Lung (tissue), 12 donors: ENCODE measurements around the gene DNAJC4. TPM values are rescaled to one million over a fixed set of nuclear protein-coding genes. Genes with fewer than 3 reads are reported as not detected.
A peak's percentile ranks its signal among the peaks of the same experiment; 100 is the strongest.

Experiments used
- ATAC-seq: fragments of 200-7000 bp; cut with Tn5 transposase; one replicate; pipeline ENCODE4 v1.9.1; 2020; ENCODE audit warnings: moderate number of reproducible peaks; ENCODE audit not compliant: insufficient read depth, low FRiP score
- DNase-seq, 3 donors: peaks; one replicate each; pipeline ENCODE4 v3.0.0-alpha.2; 2013 to 2017
- H3K27ac ChIP-seq, 2 donors: one replicate each; pipeline ENCODE4 v1.5.1; 2013; ENCODE audit warnings: mild to moderate bottlenecking in 2 of 2, moderate library complexity in 2 of 2, control low read depth in 1 of 2, inconsistent platforms in 1 of 2, low read depth in 1 of 2, low read length in 1 of 2
- H3K27me3 ChIP-seq, 3 donors: one replicate each; pipeline ENCODE4 v1.5.1; 2013; ENCODE audit warnings: low read length in 2 of 3; ENCODE audit not compliant: control insufficient read depth in 3 of 3, insufficient read depth in 3 of 3
- H3K36me3 ChIP-seq, 4 donors: one replicate each; pipeline ENCODE4 v1.5.1; 2013; ENCODE audit warnings: low read length in 4 of 4, mild to moderate bottlenecking in 1 of 4, moderate library complexity in 1 of 4; ENCODE audit not compliant: control insufficient read depth in 4 of 4, insufficient read depth in 4 of 4
- H3K4me1 ChIP-seq, 5 donors: one replicate each; pipeline ENCODE4 v1.5.1; 2013; ENCODE audit warnings: low read length in 5 of 5, mild to moderate bottlenecking in 2 of 5, moderate library complexity in 1 of 5; ENCODE audit not compliant: control insufficient read depth in 5 of 5, insufficient read depth in 5 of 5
- H3K4me3 ChIP-seq: one replicate; pipeline ENCODE4 v1.5.1; 2013; ENCODE audit warnings: mild to moderate bottlenecking, control low read depth, moderate library complexity
- H3K9ac ChIP-seq, 2 donors: one replicate each; pipeline ENCODE4 v1.5.1; 2013; ENCODE audit warnings: low read length in 2 of 2, control low read depth in 1 of 2; ENCODE audit not compliant: insufficient read depth in 1 of 2
- H3K9me3 ChIP-seq, 4 donors: one replicate each; pipeline ENCODE4 v1.5.1; 2013; ENCODE audit warnings: low read length in 3 of 4, mild to moderate bottlenecking in 1 of 4, moderate library complexity in 1 of 4; ENCODE audit not compliant: control insufficient read depth in 4 of 4, insufficient read depth in 3 of 4
- WGBS, 2 donors: extraction: QIAGEN DNeasy Blood & Tissue Kit; methylation state at CpG; one replicate each; pipeline ENCODE4 v1.1.7; 2013; 5-methylcytosine and 5-hydroxymethylcytosine counted together
- polyA plus RNA-seq, 2 donors: library from polyadenylated mRNA; stranded (reverse); fragments of 200-250 nt; gene quantifications; one replicate each; pipeline ENCODE4 v1.2.1, GENCODE V29; 2013
- total RNA-seq, 2 donors: library from RNA; depleted of rRNA in 1 of 2; stranded (reverse); fragments of >200 nt in 1 of 2; gene quantifications; one replicate each; pipeline ENCODE4 v1.2.1, GENCODE V29; 2014 to 2021
- TF ChIP-seq, protein P1 (sequence below): IDR thresholded peaks from 2 replicates; pipeline ENCODE4 v1.5.1; 2012; ENCODE audit warnings: mild to moderate bottlenecking; ENCODE audit errors: control extremely low read depth, extremely low read depth
- donor health status: control.
- donor health status: control.
- donor health status: Bipolar disorder and iron deficiency.
- donor health status: healthy.
- donor health status: DM: yes; HTN: yes; CAD: no.

The DNAJC4 gene
- total and polyA plus RNA-seq, 4 donors, result 22.7 to 58.4 (median 34.4) TPM

DNA sequence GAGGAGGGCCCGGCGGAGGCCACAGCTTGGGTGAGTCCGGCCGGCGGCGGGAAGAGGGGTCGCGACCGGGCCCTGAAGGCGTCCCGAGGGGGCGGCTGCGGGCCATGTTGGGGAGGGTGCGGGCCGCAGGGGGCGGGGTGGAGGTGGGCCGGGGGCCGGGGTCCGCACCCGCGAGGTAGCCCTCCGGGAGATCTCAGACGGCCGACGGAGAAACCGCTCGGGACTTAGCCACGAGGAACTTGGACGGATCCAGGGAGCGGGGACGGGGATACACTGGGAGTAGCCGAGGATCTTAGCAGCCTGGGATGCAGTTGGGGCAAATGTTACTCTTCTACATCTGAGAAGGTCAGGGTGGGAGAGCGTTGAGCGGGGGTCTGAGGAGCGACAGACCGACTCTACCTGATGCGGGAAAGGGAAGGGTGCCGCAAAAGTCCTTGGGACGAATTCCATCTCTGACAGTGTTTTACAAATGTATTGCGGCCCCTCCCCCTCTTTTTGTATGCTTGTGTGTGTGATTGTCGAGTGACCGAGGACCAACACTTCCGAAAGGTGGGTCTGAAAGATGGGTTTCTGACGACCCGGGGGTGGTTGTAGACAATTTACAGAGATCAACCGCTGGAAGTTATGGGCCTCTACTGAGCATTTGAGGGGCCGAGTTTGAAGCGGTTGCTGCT lies 43.7 kb upstream of the DNAJC4 start:
- H3K27me3 ChIP-seq, result no peaks in the 10 kb centered on the region
- TF ChIP-seq, protein P1, sequence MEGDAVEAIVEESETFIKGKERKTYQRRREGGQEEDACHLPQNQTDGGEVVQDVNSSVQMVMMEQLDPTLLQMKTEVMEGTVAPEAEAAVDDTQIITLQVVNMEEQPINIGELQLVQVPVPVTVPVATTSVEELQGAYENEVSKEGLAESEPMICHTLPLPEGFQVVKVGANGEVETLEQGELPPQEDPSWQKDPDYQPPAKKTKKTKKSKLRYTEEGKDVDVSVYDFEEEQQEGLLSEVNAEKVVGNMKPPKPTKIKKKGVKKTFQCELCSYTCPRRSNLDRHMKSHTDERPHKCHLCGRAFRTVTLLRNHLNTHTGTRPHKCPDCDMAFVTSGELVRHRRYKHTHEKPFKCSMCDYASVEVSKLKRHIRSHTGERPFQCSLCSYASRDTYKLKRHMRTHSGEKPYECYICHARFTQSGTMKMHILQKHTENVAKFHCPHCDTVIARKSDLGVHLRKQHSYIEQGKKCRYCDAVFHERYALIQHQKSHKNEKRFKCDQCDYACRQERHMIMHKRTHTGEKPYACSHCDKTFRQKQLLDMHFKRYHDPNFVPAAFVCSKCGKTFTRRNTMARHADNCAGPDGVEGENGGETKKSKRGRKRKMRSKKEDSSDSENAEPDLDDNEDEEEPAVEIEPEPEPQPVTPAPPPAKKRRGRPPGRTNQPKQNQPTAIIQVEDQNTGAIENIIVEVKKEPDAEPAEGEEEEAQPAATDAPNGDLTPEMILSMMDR, result no peak
- no peaks in the 10 kb centered on the region for H3K9me3 ChIP-seq
- ATAC-seq (no peak), DNase-seq (peak in 2 of 3 donors; percentile 26 to 34)
- H3K27ac ChIP-seq, result peak overlapping the region; percentile 80
- no peak overlapping the region for H3K9ac ChIP-seq
- peaks cover 0 to 20% (median 4%) of the 10 kb centered on the region in 5 donors for H3K4me1 ChIP-seq
- WGBS, 2 donors, result 0 to 1% methylated on average over 33 to 48 of the region's 48 CpGs
- no peak overlapping the region for H3K4me3 ChIP-seq
- peaks cover 0 to 6% (median 0%) of the 10 kb centered on the region in 4 donors for H3K36me3 ChIP-seq

DNA sequence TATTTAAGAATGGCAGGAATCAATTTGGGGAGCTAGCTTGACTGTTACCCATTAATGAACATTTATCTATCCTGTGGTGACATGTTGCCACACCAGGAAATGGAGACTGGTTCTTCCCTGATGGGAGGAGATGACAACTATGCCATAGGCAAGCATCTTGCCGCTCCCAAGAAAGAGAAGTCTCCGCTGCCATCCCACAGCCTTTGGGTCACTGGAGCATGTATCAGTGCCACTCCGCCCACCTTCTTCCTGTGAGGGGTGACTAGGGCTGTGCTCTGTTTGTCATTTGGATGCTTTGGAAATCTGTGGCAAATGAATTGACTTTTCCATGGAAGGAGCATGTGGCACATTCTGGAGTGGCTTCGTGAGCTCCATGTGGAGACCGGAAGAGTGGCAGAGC lies 37.9 kb upstream of the DNAJC4 start:
- Histone ChIP-seq H3K4me3 (no peak overlapping the region), H3K9me3 (no peaks in the 10 kb centered on the region), H3K36me3 (peaks cover 35 to 46% (median 41%) of the 10 kb centered on the region in 4 donors), H3K4me1 (peaks cover 0 to 5% (median 0%) of the 10 kb centered on the region in 5 donors), H3K9ac (no peak overlapping the region), H3K27me3 (no peaks in the 10 kb centered on the region), H3K27ac (no peak overlapping the region)
- ATAC-seq, result no peak
- 75 to 87% methylated on average over 5 of the region's 5 CpGs for WGBS, 2 donors
- DNase-seq, result no peak
- TF ChIP-seq, protein P1, result no peak

DNA sequence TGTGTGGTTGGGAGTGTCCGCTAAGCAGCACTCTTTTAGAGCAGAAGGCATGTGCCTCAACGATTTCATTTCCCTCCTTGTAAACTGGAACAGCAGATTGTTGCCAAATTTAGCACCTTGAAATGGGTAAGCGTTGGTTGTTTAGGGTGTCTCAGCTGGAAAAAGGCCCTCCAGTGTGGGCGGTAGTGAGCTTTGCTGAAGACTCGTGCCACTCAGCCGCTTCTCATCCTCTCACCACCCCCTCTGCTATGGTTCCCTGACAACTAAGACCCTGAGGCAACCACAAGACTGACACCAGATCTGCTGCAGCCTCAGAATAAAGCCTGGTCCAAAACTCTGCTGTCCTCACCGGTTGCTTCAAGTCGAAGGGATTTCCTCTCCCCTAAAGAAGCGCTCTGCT lies 33.7 kb upstream of the DNAJC4 start:
- no peaks in the 10 kb centered on the region for H3K4me1 ChIP-seq
- no peak for ATAC-seq
- H3K27me3 ChIP-seq, result no peaks in the 10 kb centered on the region
- no peaks in the 10 kb centered on the region for H3K9me3 ChIP-seq
- H3K27ac ChIP-seq, result no peak overlapping the region
- no peak for DNase-seq
- H3K9ac ChIP-seq, result no peak overlapping the region
- peaks cover 47 to 59% (median 57%) of the 10 kb centered on the region in 4 donors for H3K36me3 ChIP-seq
- TF ChIP-seq, protein P1, result no peak
- 80 to 89% methylated on average over 9 of the region's 9 CpGs for WGBS, 2 donors
- H3K4me3 ChIP-seq, result no peak overlapping the region
